C4-2B (cell line): ENCODE results near the gene CD164L2.

Source experiments
- CTCF ChIP-seq: fragments of 450-650 bp; conservative IDR thresholded peaks from 2 replicates; pipeline ENCODE4 v1.5.1; 2017; ENCODE audit warnings: mild to moderate bottlenecking
- ZFX ChIP-seq: fragments of 450-650 bp; IDR thresholded peaks from 2 replicates; pipeline ENCODE4 v1.6.1; 2017

DNA sequence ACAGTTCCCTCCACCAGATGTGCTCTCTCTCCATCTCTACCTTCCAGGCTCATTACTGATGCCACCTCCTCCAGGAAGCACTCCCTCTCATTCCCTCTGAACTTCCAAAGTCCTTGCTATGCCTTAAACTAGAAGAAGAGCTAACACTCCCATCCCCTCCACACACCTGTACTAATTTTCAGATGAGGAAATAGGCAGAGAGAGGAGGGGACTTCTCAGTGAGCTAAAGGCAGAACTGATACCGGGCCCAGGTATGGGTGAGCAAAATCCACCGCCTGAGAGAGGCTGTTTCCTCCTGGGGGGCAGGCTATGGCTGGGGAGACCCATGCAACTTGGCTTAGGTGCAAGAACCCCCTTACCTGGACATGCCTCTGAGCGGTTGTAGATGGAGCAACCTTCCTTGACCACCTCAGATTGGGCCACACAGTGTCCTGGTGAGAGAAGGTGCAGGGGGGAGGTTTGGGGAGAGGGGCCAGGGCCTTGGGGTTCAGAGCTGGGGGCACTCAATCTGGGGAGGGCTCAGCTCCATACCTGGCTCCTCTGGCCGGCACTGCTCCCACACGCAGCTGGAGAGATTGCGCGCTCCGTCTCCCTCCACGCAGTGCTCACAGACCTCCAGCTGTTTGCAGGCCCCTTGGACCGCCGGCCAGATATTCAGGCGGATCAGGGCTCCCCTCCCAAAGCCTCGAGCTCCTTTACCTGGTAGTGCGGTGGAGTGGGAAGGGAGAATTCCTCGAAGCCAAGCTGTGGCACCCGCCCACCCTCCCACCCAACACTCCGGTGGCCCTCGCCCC lies 967 bp downstream of the CD164L2 start:
- TF ChIP-seq CTCF = no peak
- TF ChIP-seq ZFX = no peak
